Measurements from ENCODE around the gene MOCS1.

The MOCS1 gene

GRCh38 chr6:39962831-39963230 is 28.6 kb upstream of the MOCS1 start:
- Histone ChIP-seq H3K4me1 (ENCODE audit: control insufficient read depth, low read length) (no peaks in the 10 kb centered on the region), H3F3A (ENCODE audit: control insufficient read depth, insufficient read depth) (no peaks in the 10 kb centered on the region), H3K27ac (ENCODE audit: low read depth, low read length) (no peak overlapping the region), H3K27me3 (ENCODE audit: control insufficient read depth, low read length) (peaks cover 2% of the 10 kb centered on the region; the same call in 1 of the 2 replicates), H3K4me3 (ENCODE audit: low read length) (no peak overlapping the region), H3K9me3 (ENCODE audit: control insufficient read depth, insufficient read depth, low read length) (no peaks in the 10 kb centered on the region), H3K4me2 (ENCODE audit: low read length) (no peak overlapping the region), H3K79me2 (ENCODE audit: control insufficient read depth, low read length) (no peaks in the 10 kb centered on the region), H3K36me3 (ENCODE audit: control insufficient read depth, low read length) (no peaks in the 10 kb centered on the region), H3K9me2 (replicated peaks; ENCODE audit: control insufficient read depth, low read length) (no peaks in the 10 kb centered on the region), H4K20me1 (ENCODE audit: control insufficient read depth, insufficient read depth, low read depth, low read length) (no peaks in the 10 kb centered on the region)
- TF ChIP-seq EZH2phosphoT487 (IDR thresholded peaks at IDR 0.05; ENCODE audit: borderline replicate concordance, low read length) (no peak), CTCF (IDR thresholded peaks at IDR 0.05; ENCODE audit: low read depth, low read length, poor library complexity, severe bottlenecking) (no peak)

- TF ChIP-seq EZH2phosphoT487 (IDR thresholded peaks at IDR 0.05; ENCODE audit: borderline replicate concordance, low read length) = no peak
- no peak for TF ChIP-seq CTCF (IDR thresholded peaks at IDR 0.05; ENCODE audit: low read depth, low read length, poor library complexity, severe bottlenecking)
- Histone ChIP-seq H4K20me1 (ENCODE audit: control insufficient read depth, insufficient read depth, low read depth, low read length) (no peaks in the 10 kb centered on the region), H3K27ac (ENCODE audit: low read depth, low read length) (no peak overlapping the region), H3K79me2 (ENCODE audit: control insufficient read depth, low read length) (no peaks in the 10 kb centered on the region), H3K4me2 (ENCODE audit: low read length) (no peak overlapping the region), H3K27me3 (ENCODE audit: control insufficient read depth, low read length) (peaks cover 2% of the 10 kb centered on the region; the same call in 1 of the 2 replicates), H3K4me3 (ENCODE audit: low read length) (no peak overlapping the region), H3K36me3 (ENCODE audit: control insufficient read depth, low read length) (no peaks in the 10 kb centered on the region), H3K9me2 (replicated peaks; ENCODE audit: control insufficient read depth, low read length) (no peaks in the 10 kb centered on the region), H3K4me1 (ENCODE audit: control insufficient read depth, low read length) (no peaks in the 10 kb centered on the region), H3K9me3 (ENCODE audit: control insufficient read depth, insufficient read depth, low read length) (no peaks in the 10 kb centered on the region), H3F3A (ENCODE audit: control insufficient read depth, insufficient read depth) (no peaks in the 10 kb centered on the region)
These were observed 26.9 kb upstream of the MOCS1 start for GRCh38 chr6:39961178-39961577.

GRCh38 chr6:39958947-39959346 is 24.7 kb upstream of the MOCS1 start:
- Histone ChIP-seq H3K4me3 (ENCODE audit: low read length) (no peak overlapping the region), H3K9me2 (replicated peaks; ENCODE audit: control insufficient read depth, low read length) (no peaks in the 10 kb centered on the region), H3K79me2 (ENCODE audit: control insufficient read depth, low read length) (no peaks in the 10 kb centered on the region), H4K20me1 (ENCODE audit: control insufficient read depth, insufficient read depth, low read depth, low read length) (no peaks in the 10 kb centered on the region), H3K4me1 (ENCODE audit: control insufficient read depth, low read length) (no peaks in the 10 kb centered on the region), H3K4me2 (ENCODE audit: low read length) (no peak overlapping the region), H3K27ac (ENCODE audit: low read depth, low read length) (no peak overlapping the region), H3F3A (ENCODE audit: control insufficient read depth, insufficient read depth) (no peaks in the 10 kb centered on the region), H3K36me3 (ENCODE audit: control insufficient read depth, low read length) (no peaks in the 10 kb centered on the region), H3K27me3 (ENCODE audit: control insufficient read depth, low read length) (no peaks in the 10 kb centered on the region), H3K9me3 (ENCODE audit: control insufficient read depth, insufficient read depth, low read length) (no peaks in the 10 kb centered on the region)
- TF ChIP-seq EZH2phosphoT487 (IDR thresholded peaks at IDR 0.05; ENCODE audit: borderline replicate concordance, low read length) (no peak), CTCF (IDR thresholded peaks at IDR 0.05; ENCODE audit: low read depth, low read length, poor library complexity, severe bottlenecking) (no peak)
